OCI-LY3 (cell line): ENCODE data around the gene THRA.

Experiments used
- H2AFZ ChIP-seq: fragments of 200-600, 300-600 bp; shearing (Covaris generic); 2 replicates; pipeline ENCODE4 v1.6.0; 2014; ENCODE audit warnings: antibody characterized with exemption, low read depth, low read length
- H3K27ac ChIP-seq: fragments of 200-600, 300-600 bp; sonication (generic); 2 replicates; pipeline ENCODE4 v1.5.1; 2014; ENCODE audit warnings: mild to moderate bottlenecking, low read length, moderate library complexity, mixed read lengths
- H3K27me3 ChIP-seq: fragments of 200-600, 300-600 bp; sonication (generic); 2 replicates; pipeline ENCODE4 v1.6.1; 2014; ENCODE audit warnings: low read depth, low read length, mixed read lengths
- H3K36me3 ChIP-seq: fragments of 200-600, 300-600 bp; sonication (generic); replicated peaks from 2 replicates; pipeline ENCODE3; 2014; ENCODE audit warnings: low read depth, low read length, mixed read lengths
- H3K4me1 ChIP-seq: fragments of 300-600, 200-600 bp; sonication (generic); 2 replicates; pipeline ENCODE4 v1.6.1; 2014; ENCODE audit warnings: low read length, mixed read lengths
- H3K4me2 ChIP-seq: fragments of 200-600, 300-600 bp; sonication (generic); 2 replicates; pipeline ENCODE4 v1.6.1; 2014; ENCODE audit warnings: low read length, mixed read lengths
- H3K4me3 ChIP-seq: fragments of 300-600, 200-600 bp; sonication (generic); 2 replicates; pipeline ENCODE4 v1.5.1; 2014; ENCODE audit warnings: antibody characterized with exemption, mild to moderate bottlenecking, low read length, moderate library complexity
- H3K79me2 ChIP-seq: fragments of 300-600, 200-600 bp; shearing (Covaris generic); 2 replicates; pipeline ENCODE4 v1.6.1; 2014; ENCODE audit warnings: mild to moderate bottlenecking, low read length, mixed read lengths
- H3K9ac ChIP-seq: fragments of 300-600, 200-600 bp; shearing (Covaris generic); 2 replicates; pipeline ENCODE4 v1.6.0; 2014; ENCODE audit warnings: mild to moderate bottlenecking, low read length, moderate library complexity
- H3K9me3 ChIP-seq: fragments of 200-600, 300-600 bp; shearing (Covaris generic); 2 replicates; pipeline ENCODE4 v1.6.1; 2014; ENCODE audit warnings: low read length, mixed read lengths; ENCODE audit not compliant: insufficient read depth
- H4K20me1 ChIP-seq: fragments of 200-600, 300-600 bp; sonication (generic); 2 replicates; pipeline ENCODE4 v1.6.1; 2016; ENCODE audit warnings: low read length, mixed read lengths; ENCODE audit not compliant: insufficient read depth
- EZH2phosphoT487 ChIP-seq: fragments of 200-600 bp; shearing (Covaris generic); IDR thresholded peaks from 2 replicates; pipeline ENCODE4 v1.6.1; 2018; ENCODE audit warnings: antibody characterized with exemption, mixed run types, low read depth
- TF ChIP-seq, protein P1 (sequence below): fragments of 200-600, 300-600 bp; sonication (generic); IDR thresholded peaks from 2 replicates; pipeline ENCODE4 v1.5.1; 2014; ENCODE audit warnings: antibody characterized with exemption, low read length, low read depth

Gene THRA

DNA sequence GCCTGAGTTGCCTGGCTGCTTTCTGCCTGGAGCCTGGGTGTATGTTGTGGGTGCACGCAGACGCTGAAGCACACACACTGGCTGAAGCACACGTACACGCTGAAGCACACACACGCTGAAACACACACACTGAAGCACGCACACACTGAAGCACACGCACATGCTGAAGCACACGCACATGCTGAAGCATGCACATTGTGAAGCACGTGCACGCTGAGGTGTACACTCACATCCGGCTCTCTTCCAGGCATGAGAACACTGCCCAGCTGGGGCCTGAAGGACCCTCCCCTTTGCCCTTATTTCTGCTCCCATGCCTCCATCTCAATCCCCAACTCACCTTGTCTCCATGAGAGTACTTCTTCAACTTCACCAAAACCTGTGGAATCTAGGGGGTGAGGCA lies 31.1 kb upstream of the THRA start:
- Histone ChIP-seq H3K4me2 (no peak overlapping the region), H2AFZ (no peak overlapping the region), H3K9ac (no peak overlapping the region), H3K4me3 (no peak overlapping the region), H3K9me3 (no peaks in the 10 kb centered on the region), H3K27ac (no peak overlapping the region), H4K20me1 (no peaks in the 10 kb centered on the region), H3K4me1 (peaks cover 14% of the 10 kb centered on the region), H3K79me2 (no peaks in the 10 kb centered on the region), H3K36me3 (peaks cover 28% of the 10 kb centered on the region), H3K27me3 (no peaks in the 10 kb centered on the region)
- TF ChIP-seq EZH2phosphoT487: no peak
- TF ChIP-seq, protein P1, sequence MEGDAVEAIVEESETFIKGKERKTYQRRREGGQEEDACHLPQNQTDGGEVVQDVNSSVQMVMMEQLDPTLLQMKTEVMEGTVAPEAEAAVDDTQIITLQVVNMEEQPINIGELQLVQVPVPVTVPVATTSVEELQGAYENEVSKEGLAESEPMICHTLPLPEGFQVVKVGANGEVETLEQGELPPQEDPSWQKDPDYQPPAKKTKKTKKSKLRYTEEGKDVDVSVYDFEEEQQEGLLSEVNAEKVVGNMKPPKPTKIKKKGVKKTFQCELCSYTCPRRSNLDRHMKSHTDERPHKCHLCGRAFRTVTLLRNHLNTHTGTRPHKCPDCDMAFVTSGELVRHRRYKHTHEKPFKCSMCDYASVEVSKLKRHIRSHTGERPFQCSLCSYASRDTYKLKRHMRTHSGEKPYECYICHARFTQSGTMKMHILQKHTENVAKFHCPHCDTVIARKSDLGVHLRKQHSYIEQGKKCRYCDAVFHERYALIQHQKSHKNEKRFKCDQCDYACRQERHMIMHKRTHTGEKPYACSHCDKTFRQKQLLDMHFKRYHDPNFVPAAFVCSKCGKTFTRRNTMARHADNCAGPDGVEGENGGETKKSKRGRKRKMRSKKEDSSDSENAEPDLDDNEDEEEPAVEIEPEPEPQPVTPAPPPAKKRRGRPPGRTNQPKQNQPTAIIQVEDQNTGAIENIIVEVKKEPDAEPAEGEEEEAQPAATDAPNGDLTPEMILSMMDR: no peak

DNA sequence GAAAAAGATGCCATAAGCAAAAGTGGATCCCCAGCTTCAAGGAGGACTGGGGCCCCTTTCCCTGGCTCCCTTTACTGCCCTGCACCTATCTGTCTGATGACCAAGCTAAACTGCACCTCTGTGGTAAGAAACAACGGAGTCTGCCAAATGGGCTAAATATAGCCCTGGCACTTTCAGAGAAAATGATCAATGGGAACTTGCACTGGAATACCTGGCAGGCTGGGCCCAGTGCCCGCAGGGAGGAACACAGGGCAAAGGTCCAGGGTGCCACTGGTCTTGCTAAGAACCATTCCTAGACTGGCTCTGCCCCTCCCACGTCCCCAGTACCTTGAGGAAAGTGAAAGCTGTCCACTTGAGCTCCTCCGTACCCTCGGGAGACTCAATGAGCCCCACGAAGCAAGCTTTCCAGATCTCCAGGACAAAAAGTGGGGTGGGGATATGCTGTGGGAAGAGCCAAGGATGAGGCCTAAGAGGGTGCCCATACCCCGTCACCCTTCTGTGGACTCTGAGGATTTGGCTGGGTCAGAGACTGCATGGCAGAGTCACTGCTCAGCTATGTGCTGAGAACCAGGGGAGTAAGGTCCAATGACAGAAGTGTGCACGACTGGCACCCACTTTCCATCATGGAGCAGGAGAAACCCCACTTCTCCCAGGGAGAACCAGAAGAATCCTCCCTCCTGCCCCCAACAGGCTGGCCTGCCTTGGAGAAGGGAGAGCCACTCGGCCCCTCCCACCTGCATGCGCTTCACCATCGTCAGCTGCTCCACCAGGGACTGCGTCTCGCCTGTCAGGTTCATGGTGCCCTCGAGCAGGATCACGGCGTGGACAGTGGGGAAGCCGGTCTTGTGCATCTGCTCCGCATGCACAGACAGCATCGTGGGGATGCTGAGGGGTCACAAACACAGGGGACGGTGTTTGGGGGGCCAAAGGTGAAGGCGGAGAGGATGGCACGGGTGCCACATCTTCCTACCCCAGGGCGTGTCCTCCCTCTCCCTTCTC lies 30.1 kb upstream of the THRA start:
- H3K4me2 ChIP-seq: no peak overlapping the region
- TF ChIP-seq, protein P1: no peak
- TF ChIP-seq EZH2phosphoT487: no peak
- peaks cover 28% of the 10 kb centered on the region for H3K36me3 ChIP-seq
- H3K27ac ChIP-seq: no peak overlapping the region
- H2AFZ ChIP-seq: no peak overlapping the region
- no peak overlapping the region for H3K4me3 ChIP-seq
- H3K9me3 ChIP-seq: no peaks in the 10 kb centered on the region
- peaks cover 14% of the 10 kb centered on the region for H3K4me1 ChIP-seq
- no peaks in the 10 kb centered on the region for H3K79me2 ChIP-seq
- no peak overlapping the region for H3K9ac ChIP-seq
- H4K20me1 ChIP-seq: no peaks in the 10 kb centered on the region
- H3K27me3 ChIP-seq: no peaks in the 10 kb centered on the region

DNA sequence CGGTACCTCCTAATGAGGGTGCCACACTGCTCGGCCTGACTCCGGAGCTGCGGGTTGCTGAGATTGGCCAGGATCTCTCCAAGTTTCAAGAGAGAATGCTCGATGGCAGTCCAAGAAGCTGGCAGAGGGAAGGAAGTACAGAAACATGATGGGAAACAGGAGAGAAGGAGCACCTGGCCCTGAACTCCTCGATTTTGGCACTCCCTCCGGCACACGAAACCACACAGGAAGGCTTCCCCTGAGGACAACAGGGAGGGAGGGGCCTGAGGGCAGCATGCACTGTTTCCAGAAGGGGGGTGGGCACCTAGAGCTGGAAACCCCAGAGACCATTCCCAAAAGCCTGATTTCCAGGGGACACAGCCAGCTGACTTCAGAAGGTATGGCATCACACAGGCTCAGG lies 29.4 kb upstream of the THRA start:
- TF ChIP-seq EZH2phosphoT487: no peak
- TF ChIP-seq, protein P1: no peak
- no peak overlapping the region for H2AFZ ChIP-seq
- H3K36me3 ChIP-seq: peaks cover 26% of the 10 kb centered on the region
- no peaks in the 10 kb centered on the region for H3K27me3 ChIP-seq
- no peak overlapping the region for H3K4me2 ChIP-seq
- H3K9ac ChIP-seq: no peak overlapping the region
- H3K4me3 ChIP-seq: no peak overlapping the region
- H3K4me1 ChIP-seq: peaks cover 14% of the 10 kb centered on the region
- no peaks in the 10 kb centered on the region for H3K9me3 ChIP-seq
- no peaks in the 10 kb centered on the region for H4K20me1 ChIP-seq
- H3K79me2 ChIP-seq: no peaks in the 10 kb centered on the region
- H3K27ac ChIP-seq: no peak overlapping the region

DNA sequence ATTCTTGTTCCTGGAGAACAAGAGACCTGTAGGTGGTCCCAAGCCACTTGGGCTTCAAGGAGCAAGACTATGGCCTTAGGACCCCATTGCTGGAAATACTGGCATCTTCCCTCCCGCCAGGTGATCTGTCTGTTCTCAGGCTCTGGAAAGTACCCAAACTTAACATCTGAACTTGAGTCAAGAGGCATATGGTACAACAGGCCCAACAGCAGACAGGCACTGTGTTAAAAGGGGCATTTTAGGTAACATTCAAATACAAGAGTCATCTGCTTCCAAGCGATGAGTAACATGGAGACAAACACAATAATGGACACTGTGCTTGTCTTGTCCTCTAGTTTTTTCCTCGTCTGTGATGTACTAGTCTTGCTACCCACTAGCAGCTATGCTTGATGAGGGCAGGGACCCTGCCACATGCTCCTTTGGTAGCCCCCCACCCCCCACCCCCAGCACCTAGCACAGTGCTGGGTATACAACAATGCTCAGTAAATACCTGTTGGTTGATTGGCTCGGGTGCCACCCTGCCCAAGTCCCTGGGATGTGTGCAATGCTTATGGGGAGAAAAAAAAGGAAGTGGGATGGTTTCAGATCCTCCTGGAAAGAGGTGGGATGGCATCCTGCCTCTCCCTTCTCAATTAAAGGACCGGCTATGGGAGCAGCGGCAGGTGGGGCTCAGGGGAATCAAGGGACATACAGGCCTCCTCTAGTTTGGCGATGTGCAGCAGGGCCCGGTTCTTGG lies 28.2 kb upstream of the THRA start:
- H4K20me1 ChIP-seq: no peaks in the 10 kb centered on the region
- H3K27ac ChIP-seq: no peak overlapping the region
- no peak for TF ChIP-seq EZH2phosphoT487
- TF ChIP-seq, protein P1: no peak
- H3K79me2 ChIP-seq: no peaks in the 10 kb centered on the region
- no peaks in the 10 kb centered on the region for H3K9me3 ChIP-seq
- peaks cover 14% of the 10 kb centered on the region for H3K4me1 ChIP-seq
- no peak overlapping the region for H2AFZ ChIP-seq
- no peak overlapping the region for H3K9ac ChIP-seq
- peaks cover 19% of the 10 kb centered on the region for H3K36me3 ChIP-seq
- no peaks in the 10 kb centered on the region for H3K27me3 ChIP-seq
- H3K4me3 ChIP-seq: no peak overlapping the region
- peak overlapping the region; percentile 5; the same call in 1 of the 2 replicates for H3K4me2 ChIP-seq
